ENCODE measurements around the gene RAX2.
"Not testable (repeated sequence)": the region's sequence is repeated elsewhere in the genome, so short reads cannot be mapped to it uniquely, and the experiment has no call there.

Gene RAX2

DNA sequence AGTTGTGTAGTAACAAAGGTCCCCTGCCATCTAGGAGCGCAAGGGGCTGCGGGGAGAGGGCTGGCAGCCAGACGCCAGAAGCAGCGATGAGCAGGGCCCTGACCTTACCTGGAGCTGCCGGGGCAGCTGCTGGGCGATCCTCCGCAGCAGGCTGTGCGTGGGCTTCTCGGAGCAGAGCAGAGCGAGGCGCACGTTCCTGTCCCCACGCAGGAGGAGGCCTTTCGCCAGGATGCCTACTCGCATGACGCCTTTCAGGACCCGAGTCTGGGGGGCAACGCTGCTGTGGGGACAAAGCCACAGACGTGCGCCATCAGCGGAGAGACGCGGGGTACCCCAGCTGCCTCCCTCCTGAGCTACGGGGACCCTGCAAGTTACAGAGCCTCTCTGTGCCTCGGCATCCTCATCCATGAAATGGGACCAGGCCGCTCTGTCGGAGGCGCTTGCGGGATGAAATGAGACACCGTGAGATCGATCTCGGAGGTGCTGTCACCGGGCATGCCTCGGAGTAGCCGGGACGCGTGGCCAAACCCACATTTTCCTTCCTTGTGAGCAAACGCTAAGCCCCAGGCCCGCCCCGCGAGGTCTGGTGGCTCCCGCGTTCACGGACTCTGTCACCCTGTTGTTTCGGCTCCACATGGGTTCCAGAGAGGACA lies 44.7 kb upstream of the RAX2 start:
- Histone ChIP-seq H3K79me2 (ENCODE audit: insufficient read depth, low read length) (no peaks in the 10 kb centered on the region), H3K4me3 (ENCODE audit: low read length, poor library complexity, severe bottlenecking) (no peak overlapping the region), H3K36me3 (ENCODE audit: insufficient read depth, low read length) (no peaks in the 10 kb centered on the region), H3K27me3 (ENCODE audit: insufficient read depth, low read length, poor library complexity, severe bottlenecking) (no peaks in the 10 kb centered on the region), H3K4me1 (ENCODE audit: insufficient read depth, low read length, poor library complexity, severe bottlenecking) (peaks cover 45% of the 10 kb centered on the region), H2AFZ (ENCODE audit: low read length) (no peak overlapping the region), H3K9ac (ENCODE audit: low read depth, low read length, poor library complexity, severe bottlenecking) (no peak overlapping the region), H3K4me2 (ENCODE audit: low read depth, low read length, poor library complexity, severe bottlenecking) (no peak overlapping the region), H3K9me2 (replicated peaks; ENCODE audit: low read depth, low read length) (no peaks in the 10 kb centered on the region), H3K9me3 (ENCODE audit: insufficient read depth, low read depth, low read length) (no peaks in the 10 kb centered on the region), H4K20me1 (ENCODE audit: insufficient read depth, low read length, poor library complexity, severe bottlenecking) (no peaks in the 10 kb centered on the region), H3F3A (ENCODE audit: low read depth) (no peaks in the 10 kb centered on the region)
- TF ChIP-seq, protein P1, sequence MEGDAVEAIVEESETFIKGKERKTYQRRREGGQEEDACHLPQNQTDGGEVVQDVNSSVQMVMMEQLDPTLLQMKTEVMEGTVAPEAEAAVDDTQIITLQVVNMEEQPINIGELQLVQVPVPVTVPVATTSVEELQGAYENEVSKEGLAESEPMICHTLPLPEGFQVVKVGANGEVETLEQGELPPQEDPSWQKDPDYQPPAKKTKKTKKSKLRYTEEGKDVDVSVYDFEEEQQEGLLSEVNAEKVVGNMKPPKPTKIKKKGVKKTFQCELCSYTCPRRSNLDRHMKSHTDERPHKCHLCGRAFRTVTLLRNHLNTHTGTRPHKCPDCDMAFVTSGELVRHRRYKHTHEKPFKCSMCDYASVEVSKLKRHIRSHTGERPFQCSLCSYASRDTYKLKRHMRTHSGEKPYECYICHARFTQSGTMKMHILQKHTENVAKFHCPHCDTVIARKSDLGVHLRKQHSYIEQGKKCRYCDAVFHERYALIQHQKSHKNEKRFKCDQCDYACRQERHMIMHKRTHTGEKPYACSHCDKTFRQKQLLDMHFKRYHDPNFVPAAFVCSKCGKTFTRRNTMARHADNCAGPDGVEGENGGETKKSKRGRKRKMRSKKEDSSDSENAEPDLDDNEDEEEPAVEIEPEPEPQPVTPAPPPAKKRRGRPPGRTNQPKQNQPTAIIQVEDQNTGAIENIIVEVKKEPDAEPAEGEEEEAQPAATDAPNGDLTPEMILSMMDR (conservative IDR thresholded peaks at IDR 0.05; ENCODE audit: low read length): no peak
- TF ChIP-seq EZH2phosphoT487 (IDR thresholded peaks at IDR 0.05; ENCODE audit: borderline replicate concordance): no peak

DNA sequence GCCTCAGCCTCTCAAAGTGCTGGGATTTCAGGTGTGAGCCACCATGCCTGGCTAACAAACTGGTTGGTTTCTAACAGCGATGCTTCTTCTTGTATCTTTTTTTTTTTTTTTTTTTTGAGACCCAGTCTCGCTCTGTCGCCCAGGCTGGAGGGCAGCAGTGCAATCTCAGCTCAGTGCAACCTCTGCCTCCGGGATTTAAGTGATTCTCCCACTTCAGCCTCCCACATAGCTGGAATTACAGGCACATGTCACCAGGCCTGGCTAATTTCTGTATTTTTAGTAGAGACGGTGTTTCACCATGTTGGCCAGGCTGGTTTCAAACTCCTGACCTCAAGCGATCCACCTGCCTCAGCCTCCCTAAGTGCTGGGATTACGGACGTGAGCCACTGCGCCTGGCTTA lies 44.1 kb upstream of the RAX2 start:
- H3K9ac ChIP-seq (ENCODE audit: low read depth, low read length, poor library complexity, severe bottlenecking); H2AFZ ChIP-seq (ENCODE audit: low read length); H3K9me3 ChIP-seq (ENCODE audit: insufficient read depth, low read depth, low read length); H3K4me3 ChIP-seq (ENCODE audit: low read length, poor library complexity, severe bottlenecking); H3K79me2 ChIP-seq (ENCODE audit: insufficient read depth, low read length); H4K20me1 ChIP-seq (ENCODE audit: insufficient read depth, low read length, poor library complexity, severe bottlenecking); H3K4me2 ChIP-seq (ENCODE audit: low read depth, low read length, poor library complexity, severe bottlenecking); H3K36me3 ChIP-seq (ENCODE audit: insufficient read depth, low read length); H3K27me3 ChIP-seq (ENCODE audit: insufficient read depth, low read length, poor library complexity, severe bottlenecking); H3K9me2 ChIP-seq (replicated peaks; ENCODE audit: low read depth, low read length); H3F3A ChIP-seq (ENCODE audit: low read depth): not testable (repeated sequence)
- H3K4me1 ChIP-seq (ENCODE audit: insufficient read depth, low read length, poor library complexity, severe bottlenecking): peaks cover 43% of the 10 kb centered on the region

DNA sequence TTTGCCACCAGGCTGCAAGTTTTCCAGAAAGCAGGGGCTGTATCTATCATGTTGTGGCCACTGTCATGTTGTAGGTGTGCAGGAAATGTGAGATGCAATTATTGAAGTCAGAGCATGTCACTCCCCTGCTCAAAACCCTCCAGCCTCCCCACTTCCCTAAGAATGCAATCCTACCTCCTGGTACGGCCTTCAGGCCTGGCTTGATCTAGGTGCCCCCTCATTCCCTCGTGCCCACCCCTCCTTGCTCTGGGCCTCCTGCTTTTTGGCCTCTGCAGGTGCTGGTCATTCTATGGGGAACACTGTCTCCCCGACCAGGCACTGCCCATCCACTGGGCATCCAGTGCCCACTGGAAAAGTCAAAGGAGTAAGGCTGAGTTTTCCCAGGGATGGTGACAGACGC lies 42.6 kb upstream of the RAX2 start:
- TF ChIP-seq EZH2phosphoT487 (IDR thresholded peaks at IDR 0.05; ENCODE audit: borderline replicate concordance): no peak
- TF ChIP-seq, protein P1 (conservative IDR thresholded peaks at IDR 0.05; ENCODE audit: low read length): no peak; the same call in 1 of the 2 replicates
- Histone ChIP-seq H2AFZ (ENCODE audit: low read length) (no peak overlapping the region), H3K9me3 (ENCODE audit: insufficient read depth, low read depth, low read length) (no peaks in the 10 kb centered on the region)

More for the DNA sequence above, 42.6 kb upstream of the RAX2 start:
- peak overlapping the region; percentile 78 for H3K9ac ChIP-seq (ENCODE audit: low read depth, low read length, poor library complexity, severe bottlenecking)
- no peaks in the 10 kb centered on the region for H3K27me3 ChIP-seq (ENCODE audit: insufficient read depth, low read length, poor library complexity, severe bottlenecking)
- H3K4me3 ChIP-seq (ENCODE audit: low read length, poor library complexity, severe bottlenecking): no peak overlapping the region
- H3K79me2 ChIP-seq (ENCODE audit: insufficient read depth, low read length): no peaks in the 10 kb centered on the region
- H3K4me1 ChIP-seq (ENCODE audit: insufficient read depth, low read length, poor library complexity, severe bottlenecking): peaks cover 51% of the 10 kb centered on the region
- H3K9me2 ChIP-seq (replicated peaks; ENCODE audit: low read depth, low read length): no peaks in the 10 kb centered on the region
- peak overlapping the region; percentile 85 for H3K4me2 ChIP-seq (ENCODE audit: low read depth, low read length, poor library complexity, severe bottlenecking)
- no peaks in the 10 kb centered on the region for H4K20me1 ChIP-seq (ENCODE audit: insufficient read depth, low read length, poor library complexity, severe bottlenecking)
- no peaks in the 10 kb centered on the region for H3F3A ChIP-seq (ENCODE audit: low read depth)
- H3K36me3 ChIP-seq (ENCODE audit: insufficient read depth, low read length): no peaks in the 10 kb centered on the region

Data from Loucy (cell line).